Measurements from ENCODE around the gene PNRC1. TPM values are rescaled to one million over a fixed set of nuclear protein-coding genes. Genes with fewer than 3 reads are reported as not detected.
"Not testable (repeated sequence)": the region's sequence is repeated elsewhere in the genome, so short reads cannot be mapped to it uniquely, and the experiment has no call there.

The PNRC1 gene
- total and polyA plus RNA-seq, 10 donors: 73.1 to 350 (median 309) TPM

- no peak overlapping the region for H3K27ac ChIP-seq
- no peak for DNase-seq
- peaks cover 0 to 7% (median 0%) of the 10 kb centered on the region in 8 donors for H3K9me3 ChIP-seq
- WGBS, 5 donors: 70 to 89% (median 79%) methylated on average over 5 of the region's 5 CpGs
- H3K4me1 ChIP-seq: no peaks in the 10 kb centered on the region
- H3K36me3 ChIP-seq: no peaks in the 10 kb centered on the region
- TF ChIP-seq POLR2A (IDR thresholded peaks at IDR 0.05) (no peak), CTCF (IDR thresholded peaks at IDR 0.05 in 8 of 11, conservative IDR thresholded peaks at IDR 0.05 in 3 of 11) (no peak), POLR2AphosphoS5 (IDR thresholded peaks at IDR 0.05) (no peak)
- intact Hi-C loops (cut with DNase I; ENCODE audit: low total_unique reads): no loop called here
- H3K4me3 ChIP-seq: no peak overlapping the region
- no peaks in the 10 kb centered on the region for H3K27me3 ChIP-seq (replicated peaks in 1 of 7)
Observed at GRCh38 chr6:89058627-89059026, 21.9 kb upstream of the PNRC1 start.

- Histone ChIP-seq H3K27ac (no peak overlapping the region), H3K36me3 (no peaks in the 10 kb centered on the region), H3K9me3 (peaks cover 0 to 7% (median 0%) of the 10 kb centered on the region in 8 donors), H3K4me3 (no peak overlapping the region), H3K4me1 (no peaks in the 10 kb centered on the region), H3K27me3 (replicated peaks in 1 of 7) (no peaks in the 10 kb centered on the region)
- no peak for TF ChIP-seq CTCF (IDR thresholded peaks at IDR 0.05 in 8 of 11, conservative IDR thresholded peaks at IDR 0.05 in 3 of 11)
- no peak for TF ChIP-seq POLR2A (IDR thresholded peaks at IDR 0.05)
- TF ChIP-seq POLR2AphosphoS5 (IDR thresholded peaks at IDR 0.05): no peak
- intact Hi-C loops (cut with DNase I; ENCODE audit: low total_unique reads): no loop called here
- no peak for DNase-seq
- WGBS, 5 donors: 95 to 97% (median 96%) methylated on average over 12 of the region's 12 CpGs
Observed at GRCh38 chr6:89059227-89059626, 21.3 kb upstream of the PNRC1 start.

- no peaks in the 10 kb centered on the region for H3K27me3 ChIP-seq (replicated peaks in 1 of 7)
- WGBS, 5 donors: 90 to 100% (median 91%) methylated on average over 1 of the region's 1 CpG
Observed at GRCh38 chr6:89063881-89064280, 16.7 kb upstream of the PNRC1 start.

GRCh38 chr6:89064931-89065330 is 15.6 kb upstream of the PNRC1 start:
- H3K4me1 ChIP-seq; H3K36me3 ChIP-seq; H3K4me3 ChIP-seq; intact Hi-C loops (cut with DNase I; ENCODE audit: low total_unique reads); H3K9me3 ChIP-seq; H3K27me3 ChIP-seq (replicated peaks in 1 of 7); H3K27ac ChIP-seq: not testable (repeated sequence)
- DNase-seq: peak; percentile 75
- WGBS, 5 donors: 90 to 98% (median 98%) methylated on average over 6 to 22 of the region's 22 CpGs

More at GRCh38 chr6:89063881-89064280, 16.7 kb upstream of the PNRC1 start:
- Histone ChIP-seq H3K4me3 (no peak overlapping the region), H3K36me3 (no peaks in the 10 kb centered on the region), H3K27ac (no peak overlapping the region), H3K9me3 (no peaks in the 10 kb centered on the region), H3K4me1 (peaks cover 0 to 7% (median 0%) of the 10 kb centered on the region in 6 donors)
- TF ChIP-seq POLR2A (IDR thresholded peaks at IDR 0.05) (no peak), POLR2AphosphoS5 (IDR thresholded peaks at IDR 0.05) (no peak), CTCF (IDR thresholded peaks at IDR 0.05 in 8 of 11, conservative IDR thresholded peaks at IDR 0.05 in 3 of 11) (no peak)
- DNase-seq: no peak
- intact Hi-C loops (cut with DNase I; ENCODE audit: low total_unique reads): no loop called here

GRCh38 chr6:89066121-89066520 is 14.4 kb upstream of the PNRC1 start:
- H3K36me3 ChIP-seq; H3K4me1 ChIP-seq; H3K9me3 ChIP-seq; DNase-seq; intact Hi-C loops (cut with DNase I; ENCODE audit: low total_unique reads); H3K27ac ChIP-seq; H3K27me3 ChIP-seq (replicated peaks in 1 of 7); H3K4me3 ChIP-seq: not testable (repeated sequence)
- WGBS, 5 donors: 91 to 97% (median 95%) methylated on average over 7 to 9 of the region's 9 CpGs
